Femur (tissue), 1 donor: ENCODE results near the gene UPB1.
"Not testable (repeated sequence)": the region's sequence is repeated elsewhere in the genome, so short reads cannot be mapped to it uniquely, and the experiment has no call there.

Source experiments
- DNase-seq: peaks from one replicate; pipeline ENCODE4 v3.0.0-alpha.2; 2017

The UPB1 gene

DNA sequence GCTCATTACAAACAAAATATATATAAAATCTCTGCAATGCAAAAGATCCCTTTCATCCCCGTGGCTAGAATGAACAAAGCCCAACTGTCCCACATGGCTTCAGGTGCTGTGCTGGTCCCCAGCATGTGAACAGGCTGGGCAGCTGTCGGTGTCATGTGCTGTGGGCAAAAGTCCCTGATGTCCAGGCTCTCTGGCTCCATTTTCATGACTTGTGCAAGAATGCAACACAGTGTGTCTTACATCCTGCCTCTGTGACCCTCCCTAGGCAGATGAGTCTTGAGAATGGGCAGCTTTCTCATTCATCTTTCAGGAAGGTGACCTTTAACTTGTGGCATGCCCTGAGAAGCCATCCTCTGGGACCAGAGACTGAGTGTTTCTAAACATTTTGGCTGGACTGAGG lies 45.3 kb downstream of the UPB1 start:
- no peak for DNase-seq

DNA sequence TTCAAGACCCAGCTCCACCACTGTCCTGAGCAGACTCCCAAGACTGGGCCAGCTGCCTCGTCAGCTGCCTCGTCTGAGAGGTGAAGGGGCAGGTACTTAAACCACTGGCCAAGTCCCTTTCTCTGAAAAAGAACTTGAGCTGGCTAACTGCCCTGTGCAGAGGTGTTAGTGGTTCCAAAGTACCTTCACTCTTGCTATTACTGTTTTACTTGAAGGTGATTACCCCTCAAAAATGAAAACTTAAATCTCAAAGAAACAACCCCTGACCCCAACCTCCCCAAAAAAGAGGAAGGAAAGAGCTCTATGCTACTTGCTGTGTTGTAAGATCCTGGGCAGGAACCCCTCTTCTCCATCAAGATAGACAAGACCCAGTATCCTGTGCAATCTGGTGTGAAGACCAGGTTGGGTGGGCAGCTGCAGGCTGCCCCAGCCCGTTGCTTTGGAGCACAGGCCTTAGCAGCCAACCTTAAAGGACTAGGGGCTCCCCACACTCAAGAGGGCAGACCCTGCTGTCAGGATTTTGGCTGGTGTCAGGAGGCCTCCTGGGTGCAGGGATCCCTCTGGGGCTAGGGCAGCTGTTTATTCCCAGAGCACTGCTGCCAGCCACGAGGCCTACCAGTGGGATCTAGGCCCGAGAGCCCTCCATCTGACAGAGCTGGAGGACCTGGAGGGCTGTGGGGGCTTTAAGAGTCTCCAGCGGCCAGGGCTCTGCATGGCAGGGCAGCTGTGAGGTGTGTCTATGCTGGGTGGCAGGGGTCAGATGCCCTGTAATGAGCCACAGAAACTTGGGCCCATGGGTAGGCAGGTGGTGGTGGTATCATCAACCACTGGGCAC lies 46.8 kb downstream of the UPB1 start:
- DNase-seq = no peak

DNA sequence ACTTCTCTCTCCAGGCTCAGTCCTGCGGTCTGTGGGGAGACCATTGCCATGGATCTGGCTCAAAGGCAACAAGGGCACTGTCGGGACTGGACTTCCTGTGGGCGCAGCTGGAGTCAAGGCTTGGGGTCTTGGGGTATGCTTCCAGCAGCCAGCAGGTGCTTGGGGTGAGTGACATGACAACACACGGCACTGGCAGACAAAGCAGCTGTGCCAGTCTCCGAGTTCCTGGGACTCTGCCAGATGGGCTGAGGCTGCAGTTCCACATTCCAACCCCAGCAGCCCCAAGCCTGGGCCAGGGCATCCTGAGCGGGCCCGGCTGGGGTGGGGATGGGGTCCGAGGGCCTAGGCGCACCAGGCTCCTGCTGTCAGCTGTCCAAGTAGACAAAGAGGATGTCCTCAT lies 47.5 kb downstream of the UPB1 start:
- DNase-seq = peak; percentile 61

DNA sequence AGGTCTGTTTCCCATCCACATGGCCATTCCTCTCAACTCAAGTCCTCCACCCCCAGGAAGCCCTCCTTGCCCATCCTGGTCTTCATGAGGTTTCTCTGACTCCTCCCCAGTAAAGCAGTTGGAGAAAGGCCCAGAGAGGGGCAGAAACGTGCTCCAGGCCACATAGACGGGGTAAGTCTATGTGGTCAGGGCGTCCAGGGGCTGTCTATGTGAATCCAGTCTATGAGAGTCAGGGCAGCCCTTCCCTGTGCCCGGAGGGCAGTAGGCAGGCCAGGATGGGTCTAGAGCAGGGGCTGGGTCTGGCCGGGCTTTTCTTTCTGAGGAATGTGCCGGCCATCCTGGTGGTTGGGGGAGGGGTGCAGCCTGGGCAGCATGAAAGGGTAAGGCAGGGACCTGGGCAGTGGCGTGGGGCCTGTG lies 48.1 kb downstream of the UPB1 start:
- no peak for DNase-seq

DNA sequence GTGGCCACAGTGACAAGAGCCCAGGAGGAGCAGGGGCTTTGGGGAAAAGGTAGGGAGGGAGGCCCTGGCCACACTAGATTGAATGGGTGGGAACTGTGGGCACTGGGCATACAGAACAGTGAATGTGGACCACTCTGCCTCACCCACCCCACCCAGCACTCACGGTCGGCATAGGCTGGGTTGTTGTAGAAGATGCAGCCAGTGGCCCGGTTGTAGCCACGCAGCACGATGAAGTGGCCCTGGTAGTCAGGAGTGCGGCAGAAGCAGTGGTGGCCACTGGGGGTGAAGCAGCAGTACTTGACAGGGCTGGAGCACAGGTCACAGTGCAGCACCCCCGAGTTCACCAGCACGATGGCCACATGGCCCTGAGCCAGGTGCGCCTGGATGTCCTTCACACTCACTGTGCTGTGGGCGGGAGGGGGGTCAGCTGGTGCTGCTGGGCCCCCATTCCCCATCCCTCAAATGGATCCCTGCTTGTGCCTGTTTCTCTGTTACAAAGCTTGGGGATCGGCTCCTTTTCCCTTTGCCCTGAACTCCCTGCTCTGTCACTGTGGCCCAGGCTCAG lies 48.6 kb downstream of the UPB1 start:
- DNase-seq = no peak

DNA sequence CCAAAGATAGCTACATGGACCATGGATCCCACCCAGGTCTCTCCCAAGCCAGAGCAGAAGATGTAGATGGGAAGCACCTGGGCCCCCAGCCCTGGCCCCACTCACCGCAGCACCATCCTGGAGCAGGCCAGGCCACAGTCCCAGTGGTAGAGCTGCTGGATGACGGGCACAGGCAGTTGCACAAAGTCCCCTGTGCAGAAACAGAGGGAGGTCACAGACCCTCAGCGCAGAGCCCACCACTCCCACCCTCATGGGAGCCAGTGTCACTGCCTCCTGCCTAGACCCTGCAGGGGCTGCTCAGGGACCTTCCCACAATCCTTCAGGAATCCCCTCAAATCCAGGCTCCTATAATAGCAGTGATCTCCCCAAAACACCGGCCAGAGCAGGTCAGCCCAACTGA lies 53.7 kb downstream of the UPB1 start:
- DNase-seq = no peak

DNA sequence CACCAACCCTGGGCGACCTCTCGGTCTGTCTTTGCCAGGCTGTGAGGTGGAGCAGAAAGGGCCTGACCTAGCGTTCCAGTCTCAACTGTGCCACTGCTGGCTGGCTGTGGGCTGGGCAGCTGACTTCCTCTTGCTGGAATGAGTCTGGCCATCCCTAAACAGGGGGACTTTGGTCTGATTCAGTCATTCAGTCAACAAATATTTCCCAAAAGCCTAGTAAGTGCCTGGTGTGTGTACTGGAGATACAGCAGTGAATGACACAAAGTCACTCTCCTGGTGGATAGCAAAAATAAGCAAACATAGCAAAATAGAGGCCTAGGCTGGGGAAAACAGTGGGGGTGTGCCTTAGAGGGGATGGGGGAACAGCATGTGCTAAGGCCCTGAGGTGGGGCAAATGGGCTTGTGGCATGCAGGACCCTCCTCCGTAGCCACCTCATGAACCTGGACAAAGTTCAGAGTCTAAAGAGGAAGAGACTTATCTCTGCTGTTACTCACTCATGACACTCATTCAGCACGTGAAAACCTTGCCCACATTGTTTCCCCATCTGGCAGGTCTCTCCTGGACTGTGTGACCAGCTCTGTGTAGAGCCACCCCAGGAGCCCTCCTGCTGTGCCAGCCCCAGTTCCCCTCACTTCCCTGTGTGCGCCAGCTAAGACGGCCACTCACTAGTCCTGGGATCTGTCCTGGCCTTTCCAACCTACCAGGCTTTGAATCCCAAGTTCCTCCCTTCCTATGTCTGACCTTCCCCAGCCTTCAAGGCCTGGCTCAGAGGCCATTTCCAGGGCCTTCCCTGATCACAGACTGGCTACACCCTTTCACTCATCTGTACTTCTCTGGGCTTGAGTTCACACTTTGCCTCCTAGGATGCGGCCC lies 55.1 kb downstream of the UPB1 start:
- DNase-seq = no peak

DNA sequence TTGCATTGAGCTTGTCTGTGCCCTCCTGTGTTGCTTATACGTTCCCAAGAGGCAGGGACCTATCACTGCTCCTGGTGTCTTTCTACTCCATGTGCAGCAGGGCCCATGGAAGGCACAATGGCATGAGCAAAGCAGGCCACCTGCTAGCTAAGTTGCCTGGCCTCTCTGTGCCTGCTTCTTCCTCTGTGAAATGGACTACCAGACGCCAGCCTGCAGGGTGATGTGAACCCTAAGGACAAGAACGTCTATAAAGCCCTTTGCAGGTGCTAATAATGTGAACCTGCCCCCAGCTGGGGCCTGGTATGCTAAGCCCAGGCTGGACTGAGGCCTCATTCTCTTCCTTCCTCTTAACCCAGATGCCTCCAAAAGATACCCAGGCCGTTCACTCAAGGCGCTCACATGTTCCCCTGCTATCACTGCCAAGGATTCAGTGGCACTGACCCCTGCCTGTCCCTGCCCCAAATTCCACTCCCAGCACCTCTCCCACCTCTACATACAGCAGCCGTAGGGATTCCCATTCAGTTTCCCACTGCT lies 55.8 kb downstream of the UPB1 start:
- DNase-seq = no peak

DNA sequence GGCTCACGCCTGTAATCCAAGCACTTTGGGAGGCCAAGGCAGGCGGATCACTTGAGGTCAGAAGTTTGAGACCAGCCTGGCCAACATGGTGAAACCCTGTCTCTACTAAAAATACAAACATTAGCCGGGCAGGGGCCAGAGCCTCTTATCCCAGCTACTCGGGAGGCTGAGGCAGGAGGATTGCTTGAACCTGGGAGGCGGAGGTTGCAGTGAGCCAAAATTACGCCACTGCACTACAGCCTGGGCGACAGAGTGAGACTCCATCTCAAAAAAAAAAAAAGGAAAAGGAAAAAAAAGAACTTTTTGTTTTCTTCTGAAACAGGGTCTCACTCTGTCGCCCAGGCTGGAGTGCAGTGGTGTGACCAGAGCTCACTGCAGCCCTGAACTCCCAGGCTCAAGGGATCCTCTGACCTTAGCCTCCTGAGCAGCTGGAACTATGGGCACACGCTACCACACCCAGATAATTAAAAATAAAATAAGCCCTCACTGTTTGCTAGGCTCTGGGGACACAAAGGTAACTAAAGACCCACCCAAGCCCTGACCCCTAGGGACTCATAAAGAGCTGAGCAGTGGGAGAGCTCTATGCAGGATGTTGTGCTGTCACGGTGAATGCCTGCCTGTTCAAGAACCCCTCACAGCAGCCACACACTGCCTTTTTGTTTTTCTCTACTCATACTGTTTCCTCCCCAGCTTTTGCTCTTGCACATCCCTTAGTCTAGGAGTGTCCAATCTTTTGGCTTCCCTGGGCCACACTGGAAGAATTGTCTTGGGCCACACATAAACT lies 57.6 kb downstream of the UPB1 start:
- not testable (repeated sequence) for DNase-seq

DNA sequence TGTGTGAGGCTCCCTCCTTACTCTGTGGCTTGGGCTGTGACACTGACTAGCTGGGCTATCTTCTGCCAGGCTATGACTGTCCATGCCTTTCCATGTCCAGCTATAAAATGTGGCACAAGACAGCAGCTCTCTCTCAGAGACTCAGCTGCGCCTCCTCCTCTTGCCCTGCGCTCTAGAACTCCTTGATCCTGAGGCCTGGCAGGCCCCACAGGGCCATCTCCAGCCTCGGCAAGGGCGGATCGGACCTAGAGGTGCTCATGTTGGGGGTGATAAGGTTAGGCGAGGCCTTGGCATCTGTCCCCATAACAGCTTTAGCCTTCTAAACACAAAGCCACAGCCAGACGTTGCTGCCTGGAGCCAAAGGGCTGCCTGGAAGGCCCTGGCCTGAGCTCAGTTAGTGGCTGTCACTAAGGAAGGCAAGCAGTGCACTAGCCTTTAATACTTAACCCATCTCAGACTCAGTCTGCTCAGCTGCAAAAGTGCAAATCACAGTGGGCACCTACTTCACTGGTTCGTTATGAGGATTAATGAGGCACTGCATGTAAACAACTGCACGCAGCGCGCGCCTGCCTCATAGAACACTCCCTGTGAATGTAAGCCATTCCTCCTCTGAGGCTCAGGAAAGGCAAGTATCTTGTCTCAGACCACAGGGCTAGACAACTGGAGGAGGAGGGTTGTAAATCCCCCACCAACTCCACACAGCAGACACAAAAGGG lies 58.6 kb downstream of the UPB1 start:
- peak; percentile 34 for DNase-seq

DNA sequence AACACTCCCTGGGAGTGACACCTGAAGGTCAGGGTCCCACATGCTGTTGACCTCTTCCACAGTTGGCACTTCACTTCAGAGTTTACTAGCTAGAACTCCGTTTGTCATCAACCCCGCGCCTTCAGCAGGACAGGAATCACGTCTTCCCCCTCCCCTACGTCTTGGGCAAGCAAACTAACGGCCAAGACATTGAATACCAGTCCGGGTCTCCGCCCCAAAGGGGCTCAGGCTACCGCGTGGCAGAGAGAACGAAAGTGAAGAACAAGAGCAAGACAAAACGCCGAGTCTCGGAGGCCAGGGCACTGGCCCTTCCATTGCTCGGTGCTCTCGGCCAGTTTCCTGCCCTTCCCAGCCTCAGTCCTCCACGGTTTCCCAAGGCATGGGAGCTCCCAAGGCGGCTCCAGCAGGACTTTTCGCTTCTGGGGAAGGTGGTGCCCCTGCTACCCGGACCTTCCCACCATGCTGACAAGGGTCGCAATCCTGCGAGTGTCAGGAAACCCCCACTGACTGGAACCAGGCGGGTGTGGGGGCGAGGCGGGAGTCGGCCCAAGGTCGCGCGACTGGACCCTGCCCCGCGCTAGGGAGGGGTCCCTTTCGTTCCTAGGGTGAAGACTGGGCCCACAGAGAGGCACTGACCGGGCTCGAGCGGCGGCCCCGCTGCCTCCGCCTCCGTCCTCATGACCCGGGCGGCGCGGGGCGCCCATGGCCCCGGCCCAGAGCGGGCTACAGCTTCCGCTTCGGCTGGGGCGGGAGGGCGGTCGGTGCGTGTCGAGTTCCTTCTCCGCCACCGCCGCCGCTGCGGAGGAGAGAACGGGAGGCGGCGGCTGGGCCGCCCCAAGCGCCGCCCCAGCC lies 59.4 kb downstream of the UPB1 start, which contains the start of gene GUCD1:
GUCD1 (minus strand) TSS at position 826 of the 852 bp plus-strand sequence; CDS start at position 679, 147 bp downstream.
- DNase-seq = peak; percentile 51

DNA sequence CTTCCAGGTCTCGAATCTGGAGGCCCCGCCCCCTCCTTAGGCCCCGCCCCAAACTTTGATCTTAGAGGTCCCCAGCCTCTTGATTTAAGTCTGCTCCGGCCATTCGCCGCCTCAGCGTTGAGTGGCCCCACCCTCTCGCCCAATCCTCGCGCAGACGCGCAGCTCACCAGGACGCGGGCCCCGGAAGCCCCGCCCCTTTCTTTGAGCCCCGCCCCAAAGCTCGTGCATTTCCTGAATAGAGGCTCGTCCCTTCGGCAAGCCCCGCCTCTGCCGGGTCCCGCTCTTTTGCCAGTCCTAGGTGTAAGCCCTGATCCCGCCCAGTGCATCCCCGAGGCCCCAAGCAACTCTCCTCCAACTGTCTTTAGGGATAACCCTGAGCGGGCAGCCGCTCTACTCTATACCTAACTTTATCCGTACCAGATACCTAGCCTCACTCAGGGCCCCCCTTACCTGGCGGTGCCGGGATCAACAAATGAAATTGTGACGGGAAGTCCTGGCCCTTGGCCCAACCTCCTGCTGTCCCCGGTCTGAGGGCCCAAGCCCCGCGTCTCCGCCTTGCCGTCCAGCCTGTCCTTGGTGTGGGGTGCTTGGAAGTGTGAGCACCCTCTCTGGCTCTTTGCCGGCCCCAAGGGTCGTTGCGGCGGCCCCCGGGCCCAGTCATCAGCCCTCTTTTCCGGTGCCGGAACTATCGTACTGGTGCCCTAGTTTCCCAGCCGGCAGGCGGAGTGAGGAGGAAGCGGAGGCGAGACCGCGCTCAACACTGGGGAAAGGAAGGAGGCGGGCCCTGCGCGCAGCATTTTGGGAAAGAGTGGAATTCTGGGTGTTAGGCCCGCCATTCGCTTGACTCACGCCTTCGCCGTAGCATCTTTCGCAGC lies 60.3 kb downstream of the UPB1 start, which contains the start of gene SNRPD3:
SNRPD3 (plus strand) TSS at position 835 of the 875 bp plus-strand sequence. CDS start 1,676 bp downstream, outside the sequence.
- peak; percentile 100 for DNase-seq

DNA sequence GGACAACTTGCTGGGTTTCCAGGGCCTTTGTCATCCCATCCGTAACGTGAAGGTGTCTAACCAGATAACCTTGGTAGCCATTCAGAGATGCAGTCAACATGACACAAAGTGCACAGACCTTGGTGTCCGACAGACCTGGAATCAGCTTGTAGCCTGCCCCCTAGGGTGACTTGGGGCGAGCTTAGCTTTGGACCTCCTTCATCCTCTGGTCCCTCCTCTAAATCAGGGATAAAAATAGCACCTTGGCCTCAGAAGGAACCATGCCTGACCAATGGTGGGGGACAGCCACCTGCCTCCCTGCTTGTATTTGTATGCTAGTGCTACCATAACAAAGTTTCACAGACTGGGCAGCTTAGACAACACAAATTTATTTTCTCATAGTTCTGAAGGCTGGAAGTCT lies 64.3 kb downstream of the UPB1 start:
- no peak for DNase-seq

DNA sequence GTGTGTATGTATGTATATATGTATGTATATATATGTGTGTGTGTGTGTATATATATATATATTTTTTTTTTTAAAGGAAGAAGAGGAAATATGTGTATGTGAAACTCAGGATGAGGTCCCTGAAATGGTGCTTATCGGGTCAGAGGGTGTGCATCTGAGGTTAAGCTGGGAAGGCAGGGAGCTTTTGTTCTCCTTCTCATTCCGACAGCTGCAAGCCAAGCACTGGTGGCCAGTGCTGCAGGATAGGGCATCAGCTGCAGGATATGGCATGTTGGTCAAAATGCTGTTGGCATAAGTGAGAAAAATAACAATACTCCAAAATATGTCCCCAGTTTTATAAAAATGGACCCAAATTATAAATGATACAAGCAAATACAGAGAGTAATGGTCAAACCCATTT lies 68.1 kb downstream of the UPB1 start:
- no peak for DNase-seq

DNA sequence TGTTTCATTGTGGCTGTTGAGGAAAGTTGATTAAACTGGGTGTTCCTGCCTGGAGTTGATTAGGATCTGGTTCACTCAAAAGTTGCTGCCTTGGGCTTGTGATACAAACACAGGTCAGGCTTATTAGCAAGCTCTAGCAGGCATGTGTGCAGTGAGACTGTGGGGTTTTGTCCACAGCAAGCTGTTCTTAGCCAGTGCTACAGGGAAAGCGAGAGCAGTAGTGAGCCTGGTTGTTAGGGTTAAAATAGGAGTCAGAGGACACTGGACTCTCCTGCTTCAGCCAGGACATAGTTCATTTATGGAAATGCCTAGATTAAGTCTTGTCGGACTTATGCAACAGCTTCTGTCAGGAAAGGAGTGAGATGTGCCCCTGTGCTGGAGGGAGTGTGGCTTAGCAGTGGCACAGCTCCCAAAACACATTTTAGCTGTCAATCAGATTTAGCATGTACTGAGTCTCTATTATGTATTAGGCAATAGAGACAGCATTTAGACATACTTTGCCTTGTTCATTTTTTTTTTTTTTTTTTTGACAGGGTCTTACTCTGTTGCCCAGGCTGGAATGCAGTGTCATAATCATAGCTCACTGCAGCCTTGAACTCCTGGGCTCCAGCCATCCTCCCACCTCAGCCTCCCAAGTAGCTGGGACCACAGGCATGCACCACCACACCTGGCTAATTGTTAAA lies 69.4 kb downstream of the UPB1 start:
- DNase-seq = no peak

DNA sequence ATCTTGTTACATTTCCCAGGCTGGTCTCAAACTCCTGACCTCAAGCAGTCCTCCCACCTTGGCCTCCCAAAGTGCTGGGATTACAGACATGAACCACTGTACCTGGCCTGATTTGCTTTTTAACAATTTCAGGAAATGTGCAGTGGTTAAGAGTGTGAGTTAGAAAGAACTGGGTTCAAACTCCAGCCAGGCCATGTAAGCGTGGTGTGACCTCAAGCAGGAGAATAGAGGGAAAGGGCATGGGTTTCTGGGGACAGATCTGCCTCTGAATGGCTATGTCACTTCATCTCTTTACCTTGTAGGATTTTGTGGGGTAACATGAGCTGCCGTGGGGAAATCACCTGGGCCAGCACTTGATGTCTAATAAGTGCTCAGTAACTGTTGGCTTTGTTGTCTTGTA lies 69.9 kb downstream of the UPB1 start:
- no peak for DNase-seq

DNA sequence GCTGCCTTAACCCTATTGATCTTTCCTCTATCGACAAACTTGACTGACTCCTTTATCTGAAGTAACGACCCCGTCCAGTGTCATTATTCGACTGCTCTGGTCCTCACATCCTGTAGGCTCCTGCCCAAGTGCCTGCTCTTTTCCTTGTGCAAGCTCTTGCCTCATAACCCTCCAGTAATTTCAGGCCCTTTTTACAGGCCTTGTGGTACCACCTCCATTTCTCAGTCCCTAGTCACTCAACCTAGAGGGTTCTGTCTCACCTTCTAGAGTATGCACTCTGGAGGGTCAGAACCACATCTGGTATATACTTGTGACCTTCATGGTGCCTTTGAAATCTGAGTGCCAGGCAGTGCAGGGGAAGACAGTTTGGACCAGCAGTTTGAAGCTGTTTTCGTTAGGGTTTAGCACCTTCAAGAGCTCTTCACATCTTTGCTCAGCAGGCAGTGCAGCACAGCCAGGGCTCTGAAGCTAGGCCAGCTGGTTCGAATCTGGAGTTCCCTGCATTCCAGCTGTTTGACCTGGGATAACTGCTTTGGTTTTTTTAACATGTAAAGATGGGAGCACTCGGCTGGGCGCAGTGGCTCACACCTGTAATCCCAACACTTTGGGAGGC lies 71.9 kb downstream of the UPB1 start:
- DNase-seq = no peak

DNA sequence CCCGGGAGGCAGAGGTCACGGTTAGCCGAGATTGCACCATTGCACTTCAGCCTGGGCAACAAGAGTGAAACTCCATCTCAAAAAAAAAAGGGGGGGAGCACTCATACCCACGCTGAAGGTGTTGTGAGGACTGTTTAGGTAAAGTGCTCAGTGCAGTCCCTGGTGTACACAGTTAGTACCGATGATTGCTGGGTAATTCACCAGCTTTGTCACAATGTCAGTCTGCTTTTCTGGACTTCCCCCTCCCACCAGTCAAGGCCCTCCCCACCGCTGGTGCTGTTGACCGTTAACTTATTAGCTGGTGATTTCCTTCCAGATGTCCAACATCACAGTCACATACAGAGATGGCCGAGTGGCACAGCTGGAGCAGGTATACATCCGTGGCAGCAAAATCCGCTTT lies 72.5 kb downstream of the UPB1 start:
- DNase-seq = no peak
